Measurements from ENCODE around the gene DDX51.
"Not testable (repeated sequence)": the region's sequence is repeated elsewhere in the genome, so short reads cannot be mapped to it uniquely, and the experiment has no call there.

Gene DDX51

GRCh38 chr12:132117558-132117875, 26.6 kb downstream of the DDX51 start:
- no peak for DNase-seq (ENCODE audit: low read depth in 3 of 3)

GRCh38 chr12:132116709-132117557, 27.2 kb downstream of the DDX51 start:
- DNase-seq (ENCODE audit: low read depth in 3 of 3) = no peak

GRCh38 chr12:132115500-132115899, 28.6 kb downstream of the DDX51 start:
- no peak for DNase-seq (ENCODE audit: low read depth in 3 of 3)

GRCh38 chr12:132114667-132115066, 29.5 kb downstream of the DDX51 start:
- DNase-seq (ENCODE audit: low read depth in 3 of 3) = no peak

- no peak for DNase-seq (ENCODE audit: low read depth in 3 of 3)
Measured at GRCh38 chr12:132111654-132112304, 32.3 kb downstream of the DDX51 start.

GRCh38 chr12:132110677-132111076, 33.4 kb downstream of the DDX51 start:
- DNase-seq (ENCODE audit: low read depth in 3 of 3) = no peak

- no peak for DNase-seq (ENCODE audit: low read depth in 3 of 3)
Measured at GRCh38 chr12:132109741-132110140, 34.4 kb downstream of the DDX51 start.

GRCh38 chr12:132108211-132108832, 35.8 kb downstream of the DDX51 start:
- DNase-seq (ENCODE audit: low read depth in 3 of 3) = no peak

GRCh38 chr12:132106921-132107320, 37.2 kb downstream of the DDX51 start:
- DNase-seq (ENCODE audit: low read depth in 3 of 3) = no peak

- DNase-seq (ENCODE audit: low read depth in 3 of 3) = no peak
Measured at GRCh38 chr12:132105467-132105866, 38.7 kb downstream of the DDX51 start.

- DNase-seq (ENCODE audit: low read depth in 3 of 3) = no peak
Measured at GRCh38 chr12:132103542-132104308, 40.4 kb downstream of the DDX51 start.

- not testable (repeated sequence) for DNase-seq (ENCODE audit: low read depth in 3 of 3)
Measured at GRCh38 chr12:132103072-132103471, 41.0 kb downstream of the DDX51 start.

- no peak for DNase-seq (ENCODE audit: low read depth in 3 of 3)
Measured at GRCh38 chr12:132102297-132102696, 41.8 kb downstream of the DDX51 start.

- DNase-seq (ENCODE audit: low read depth in 3 of 3) = no peak
Measured at GRCh38 chr12:132100306-132101065, 43.6 kb downstream of the DDX51 start.

- no peak for DNase-seq (ENCODE audit: low read depth in 3 of 3)
Measured at GRCh38 chr12:132099739-132100138, 44.4 kb downstream of the DDX51 start.

- no peak for DNase-seq (ENCODE audit: low read depth in 3 of 3)
Measured at GRCh38 chr12:132095520-132096409, 48.4 kb downstream of the DDX51 start.

GRCh38 chr12:132094269-132094891, 49.7 kb downstream of the DDX51 start:
- DNase-seq (ENCODE audit: low read depth in 3 of 3) = no peak

- no peak for DNase-seq (ENCODE audit: low read depth in 3 of 3)
Measured at GRCh38 chr12:132089407-132089910, 54.7 kb downstream of the DDX51 start.
